Endothelial cell of umbilical vein (primary cell): Measurements from ENCODE around the gene ASTN1. TPM values are rescaled to one million over a fixed set of nuclear protein-coding genes. Genes with fewer than 3 reads are reported as not detected.

Source experiments
- BruUV-seq: library from RNA; stranded (reverse); fragments of 400-500 nt; replicated peaks from 2 replicates; lab custom pipeline; 2021; lab: Mats Ljungman, UMichigan
- CTCF ChIA-PET: fragments of 300-600, 350-600 bp; sonication (Branson Sonifier 250); formaldehyde crosslinking; loops from one replicate; lab custom pipeline; 2021; ENCODE audit warnings: antibody characterized with exemption, inconsistent platforms; lab: Charles Lee
- POLR2A ChIA-PET: fragments of 300-600, 350-600 bp; sonication (Branson Sonifier 250); formaldehyde crosslinking; loops from one replicate; lab custom pipeline; 2021; ENCODE audit warnings: antibody characterized with exemption, inconsistent platforms; lab: Charles Lee
- DNase-seq: peaks from one replicate; pipeline ENCODE4 v3.0.0-alpha.2; 2011; ENCODE audit warnings: low read depth, low spot score
- FAIRE-seq: peaks from 2 replicates; lab custom pipeline; 2011; peaks lifted over from hg19 to GRCh38; lab: Jason Lieb, UNC
- H2AFZ ChIP-seq: 2 replicates; pipeline ENCODE4 v1.6.0; 2012; ENCODE audit warnings: low read depth, low read length, control low read depth, inconsistent platforms
- H3K27ac ChIP-seq: 2 replicates; pipeline ENCODE4 v1.5.1; 2011; ENCODE audit warnings: low read depth, mild to moderate bottlenecking, control low read depth, low read length, moderate library complexity; ENCODE audit not compliant: insufficient read depth
- H3K27me3 ChIP-seq, 2 experiments: 2 replicates each; pipeline versions ENCODE4 v1.6.0 to v1.6.1; 2011; ENCODE audit warnings: low read length in 2 of 2, mixed read lengths in 1 of 2; ENCODE audit not compliant: control insufficient read depth in 2 of 2, insufficient read depth in 2 of 2
- H3K36me3 ChIP-seq, 2 experiments: 2 replicates in 1 of 2; 3 replicates in 1 of 2; pipeline ENCODE4 v1.5.1; 2011; ENCODE audit warnings: low read length in 2 of 2, mild to moderate bottlenecking in 1 of 2, moderate library complexity in 1 of 2; ENCODE audit not compliant: control insufficient read depth in 2 of 2, insufficient read depth in 2 of 2; ENCODE audit errors: extremely low read depth in 1 of 2
- H3K4me1 ChIP-seq: 3 replicates; pipeline ENCODE4 v1.5.1; 2011; ENCODE audit warnings: mild to moderate bottlenecking, low read length; ENCODE audit not compliant: control insufficient read depth, insufficient read depth; ENCODE audit errors: extremely low read depth
- H3K4me2 ChIP-seq: 2 replicates; pipeline ENCODE4 v1.6.1; 2011; ENCODE audit warnings: low read length, control low read depth, mixed read lengths; ENCODE audit not compliant: insufficient read depth
- H3K4me3 ChIP-seq, 3 experiments: fragments of 200-600 bp in 1 of 3; sonication (generic), shearing (Covaris generic) in 1 of 3; replicated peaks in 1 of 3; 2 replicates each; pipeline ENCODE4 v1.5.1; 2011 to 2016; ENCODE audit warnings: control low read depth in 3 of 3, low read length in 3 of 3, mild to moderate bottlenecking in 2 of 3, inconsistent platforms in 1 of 3, low read depth in 1 of 3, moderate library complexity in 1 of 3; ENCODE audit not compliant: insufficient read depth in 1 of 3
- H3K79me2 ChIP-seq: 2 replicates; pipeline ENCODE4 v1.6.0; 2012; ENCODE audit warnings: low read length, inconsistent platforms; ENCODE audit not compliant: control insufficient read depth, insufficient read depth
- H3K9ac ChIP-seq: replicated peaks from 2 replicates; pipeline ENCODE3; 2011; ENCODE audit warnings: low read length, control low read depth; ENCODE audit not compliant: insufficient read depth; ENCODE audit errors: extremely low read depth
- H3K9me1 ChIP-seq: replicated peaks from 3 replicates; pipeline ENCODE4 v1.6.0; 2011; ENCODE audit warnings: mild to moderate bottlenecking, low read length; ENCODE audit not compliant: control insufficient read depth, insufficient read depth; ENCODE audit errors: extremely low read depth
- H3K9me3 ChIP-seq: replicated peaks from 2 replicates; pipeline ENCODE4 v1.5.1; 2012; ENCODE audit warnings: low read length, inconsistent platforms; ENCODE audit not compliant: control insufficient read depth, insufficient read depth
- H4K20me1 ChIP-seq: replicated peaks from 2 replicates; pipeline ENCODE3; 2011; ENCODE audit warnings: mild to moderate bottlenecking, low read length; ENCODE audit not compliant: control insufficient read depth, insufficient read depth; ENCODE audit errors: extremely low read depth
- MAX ChIP-seq: IDR thresholded peaks from 2 replicates; pipeline ENCODE4 v1.6.1; 2011; ENCODE audit not compliant: insufficient read depth, insufficient read length
- dilution Hi-C: fragments of 300-500 bp; cut with MboI; formaldehyde crosslinking; loops from one replicate; pipeline ENCODE4 v1.15.0; 2019; ENCODE audit warnings: low sequenced_read_pairs; ENCODE audit not compliant: extremely low pct_ligation_motif_present
- intact Hi-C: fragments of 100-400 bp; cut with micrococcal nuclease; formaldehyde crosslinking; loops from one replicate; pipeline ENCODE4 v1.10.0; 2022
- polyA plus RNA-seq, 4 experiments: library from polyadenylated mRNA; depleted of rRNA in 3 of 4; stranded (reverse) in 3 of 4; unstranded in 1 of 4; fragments of >200 nt; gene quantifications; 2 replicates each; pipeline versions ENCODE4 v1.2.1 to v1.2.3, GENCODE V29; 2011 to 2012; ENCODE audit warnings: missing spikeins in 1 of 4
- total RNA-seq: library from RNA; stranded (reverse); gene quantifications from 2 replicates; pipeline ENCODE4 v1.2.3, GENCODE V29; 2021
- TF ChIP-seq, protein P1 (sequence below), 2 donors: IDR thresholded peaks; 1 replicate in 1 of 2; 2 replicates in 1 of 2; pipeline ENCODE4 v1.5.1; 2011; ENCODE audit warnings: low read length in 2 of 2, mild to moderate bottlenecking in 2 of 2, moderate library complexity in 2 of 2, control low read depth in 1 of 2, inconsistent platforms in 1 of 2, low read depth in 1 of 2; ENCODE audit not compliant: insufficient read depth in 1 of 2; ENCODE audit errors: extremely low read depth in 1 of 2

ASTN1 gene
- total and polyA plus RNA-seq, 2 donors (not counting 3 experiments of a cell fraction or from before 2014, with no cell fraction given) = 0.04 TPM; not detected in 1

GRCh38 chr1:176897350-176898236 is 266.9 kb downstream of the ASTN1 start:
- Histone ChIP-seq H3K4me3 (peak overlapping the region in 1 of 3 experiments; percentile 37), H3K9ac (no peak overlapping the region), H4K20me1 (no peaks in the 10 kb centered on the region), H3K9me3 (no peaks in the 10 kb centered on the region), H3K36me3 (no peaks in the 10 kb centered on the region), H3K9me1 (no peaks in the 10 kb centered on the region), H2AFZ (peak overlapping the region; percentile 54), H3K27me3 (no peaks in the 10 kb centered on the region), H3K79me2 (no peaks in the 10 kb centered on the region), H3K4me1 (peaks cover 4% of the 10 kb centered on the region), H3K27ac (no peak overlapping the region), H3K4me2 (peak overlapping the region; percentile 77)
- TF ChIP-seq, protein P1, sequence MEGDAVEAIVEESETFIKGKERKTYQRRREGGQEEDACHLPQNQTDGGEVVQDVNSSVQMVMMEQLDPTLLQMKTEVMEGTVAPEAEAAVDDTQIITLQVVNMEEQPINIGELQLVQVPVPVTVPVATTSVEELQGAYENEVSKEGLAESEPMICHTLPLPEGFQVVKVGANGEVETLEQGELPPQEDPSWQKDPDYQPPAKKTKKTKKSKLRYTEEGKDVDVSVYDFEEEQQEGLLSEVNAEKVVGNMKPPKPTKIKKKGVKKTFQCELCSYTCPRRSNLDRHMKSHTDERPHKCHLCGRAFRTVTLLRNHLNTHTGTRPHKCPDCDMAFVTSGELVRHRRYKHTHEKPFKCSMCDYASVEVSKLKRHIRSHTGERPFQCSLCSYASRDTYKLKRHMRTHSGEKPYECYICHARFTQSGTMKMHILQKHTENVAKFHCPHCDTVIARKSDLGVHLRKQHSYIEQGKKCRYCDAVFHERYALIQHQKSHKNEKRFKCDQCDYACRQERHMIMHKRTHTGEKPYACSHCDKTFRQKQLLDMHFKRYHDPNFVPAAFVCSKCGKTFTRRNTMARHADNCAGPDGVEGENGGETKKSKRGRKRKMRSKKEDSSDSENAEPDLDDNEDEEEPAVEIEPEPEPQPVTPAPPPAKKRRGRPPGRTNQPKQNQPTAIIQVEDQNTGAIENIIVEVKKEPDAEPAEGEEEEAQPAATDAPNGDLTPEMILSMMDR (IDR thresholded peaks at IDR 0.05; ENCODE audit: extremely low read depth in 1 of 2, insufficient read depth in 1 of 2, low read depth in 1 of 2, low read length in 2 of 2) = peak; percentile 79 to 89
- no peak for TF ChIP-seq MAX
- DNase-seq (peak; percentile 49), FAIRE-seq (peak; percentile 53)
- intact Hi-C loops (loop anchor here (1.0 to 10.0 kb wide), 6 partner anchors 284 to 1387 kb away; no protein-coding TSS in a partner anchor), dilution Hi-C loops (no loop called here)
- ChIA-PET CTCF (interaction anchor here (0.6 to 5.6 kb wide), 27 partner anchors 11 to 1746 kb away, joined by 3 to 183 read pairs (median 5); no protein-coding TSS in a partner anchor), POLR2A (no interaction called here)
- BruUV-seq = no TSS peak
